Astrocyte of the spinal cord (primary cell): Measurements from ENCODE around the gene SNX25.

Experiments
- DNase-seq: peaks from one replicate; pipeline ENCODE4 v3.0.0; 2011; ENCODE audit warnings: low read depth, low spot score
- H3K4me3 ChIP-seq: 2 replicates; pipeline ENCODE4 v1.5.1; 2011; ENCODE audit warnings: low read depth, mild to moderate bottlenecking, low read length, moderate library complexity
- in situ Hi-C: cut with HindIII; loops from 2 replicates; pipeline ENCODE4 v1.10.0; 2017; ENCODE audit warnings: low sequenced_read_pairs
- TF ChIP-seq, protein P1 (sequence below): IDR thresholded peaks from 2 replicates; pipeline ENCODE4 v1.5.1; 2012; ENCODE audit warnings: low read depth, mild to moderate bottlenecking, low read length, inconsistent platforms

The SNX25 gene

DNA sequence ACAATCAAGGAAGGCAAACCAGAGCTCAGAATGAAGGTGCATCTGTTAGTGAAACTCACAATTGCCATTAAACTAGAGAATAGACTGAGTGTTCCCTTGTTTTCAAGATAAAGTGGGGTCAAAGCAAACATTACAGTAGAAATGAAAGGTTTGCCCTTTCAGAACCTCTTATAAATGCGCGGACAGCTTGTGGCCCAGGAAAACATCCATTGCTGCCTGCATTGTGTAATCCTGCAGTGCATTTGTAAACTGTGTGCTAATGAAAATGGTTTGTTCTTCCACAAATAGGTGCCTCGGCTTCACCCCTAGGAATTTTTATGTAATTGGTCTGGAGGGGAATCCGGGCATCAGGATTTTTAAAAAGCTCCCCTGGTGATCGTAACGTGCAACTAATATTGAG lies 62.8 kb downstream of the SNX25 start:
- H3K4me3 ChIP-seq, result no peak overlapping the region
- in situ Hi-C loops, result no loop called here
- DNase-seq, result no peak
- TF ChIP-seq, protein P1, sequence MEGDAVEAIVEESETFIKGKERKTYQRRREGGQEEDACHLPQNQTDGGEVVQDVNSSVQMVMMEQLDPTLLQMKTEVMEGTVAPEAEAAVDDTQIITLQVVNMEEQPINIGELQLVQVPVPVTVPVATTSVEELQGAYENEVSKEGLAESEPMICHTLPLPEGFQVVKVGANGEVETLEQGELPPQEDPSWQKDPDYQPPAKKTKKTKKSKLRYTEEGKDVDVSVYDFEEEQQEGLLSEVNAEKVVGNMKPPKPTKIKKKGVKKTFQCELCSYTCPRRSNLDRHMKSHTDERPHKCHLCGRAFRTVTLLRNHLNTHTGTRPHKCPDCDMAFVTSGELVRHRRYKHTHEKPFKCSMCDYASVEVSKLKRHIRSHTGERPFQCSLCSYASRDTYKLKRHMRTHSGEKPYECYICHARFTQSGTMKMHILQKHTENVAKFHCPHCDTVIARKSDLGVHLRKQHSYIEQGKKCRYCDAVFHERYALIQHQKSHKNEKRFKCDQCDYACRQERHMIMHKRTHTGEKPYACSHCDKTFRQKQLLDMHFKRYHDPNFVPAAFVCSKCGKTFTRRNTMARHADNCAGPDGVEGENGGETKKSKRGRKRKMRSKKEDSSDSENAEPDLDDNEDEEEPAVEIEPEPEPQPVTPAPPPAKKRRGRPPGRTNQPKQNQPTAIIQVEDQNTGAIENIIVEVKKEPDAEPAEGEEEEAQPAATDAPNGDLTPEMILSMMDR, result no peak

GRCh38 chr4:185275501-185275900 lies 66.1 kb downstream of the SNX25 start:
- in situ Hi-C loops, result no loop called here
- no peak overlapping the region for H3K4me3 ChIP-seq
- no peak for DNase-seq
- TF ChIP-seq, protein P1, result no peak

DNA sequence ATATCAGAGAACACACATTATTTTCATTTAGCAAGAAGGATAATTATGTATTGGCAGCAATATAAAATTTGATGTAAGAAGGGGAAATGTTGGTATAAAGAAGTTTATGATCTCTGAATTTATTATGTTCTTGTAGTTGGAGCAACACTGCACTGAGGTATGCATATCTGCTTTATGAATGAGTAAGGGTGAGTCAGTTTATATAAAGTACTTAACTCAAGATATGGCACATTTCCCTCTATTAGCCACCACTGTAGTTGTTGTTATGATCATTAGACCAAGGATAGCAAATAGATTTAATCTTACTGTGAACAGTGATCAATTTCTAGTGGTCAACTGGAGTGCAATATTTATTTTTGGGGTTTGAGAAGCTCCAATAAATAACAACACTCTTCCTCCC lies 66.6 kb downstream of the SNX25 start:
- DNase-seq, result peak; percentile 47
- TF ChIP-seq, protein P1, result no peak
- in situ Hi-C loops, result no loop called here
- H3K4me3 ChIP-seq, result no peak overlapping the region

DNA sequence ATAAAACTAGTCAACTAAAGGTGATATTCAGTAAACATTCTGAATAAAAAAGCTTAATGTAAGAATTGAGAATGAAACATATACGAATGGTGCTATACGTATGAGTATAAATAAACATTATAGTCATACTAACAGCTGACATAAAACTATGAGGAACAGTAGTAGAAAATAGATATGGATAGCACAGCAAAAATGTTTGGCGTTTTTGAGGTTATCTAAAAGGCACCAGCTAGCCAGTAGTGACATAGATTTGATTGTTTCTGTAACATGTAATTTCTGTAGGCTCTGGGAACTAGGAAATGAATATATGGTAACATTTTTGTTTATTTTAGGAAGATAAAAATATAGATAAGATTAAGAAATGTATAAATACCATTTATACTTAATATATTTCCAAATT lies 69.3 kb downstream of the SNX25 start:
- TF ChIP-seq, protein P1, result no peak
- no peak for DNase-seq
- in situ Hi-C loops, result no loop called here
- H3K4me3 ChIP-seq, result no peak overlapping the region

DNA sequence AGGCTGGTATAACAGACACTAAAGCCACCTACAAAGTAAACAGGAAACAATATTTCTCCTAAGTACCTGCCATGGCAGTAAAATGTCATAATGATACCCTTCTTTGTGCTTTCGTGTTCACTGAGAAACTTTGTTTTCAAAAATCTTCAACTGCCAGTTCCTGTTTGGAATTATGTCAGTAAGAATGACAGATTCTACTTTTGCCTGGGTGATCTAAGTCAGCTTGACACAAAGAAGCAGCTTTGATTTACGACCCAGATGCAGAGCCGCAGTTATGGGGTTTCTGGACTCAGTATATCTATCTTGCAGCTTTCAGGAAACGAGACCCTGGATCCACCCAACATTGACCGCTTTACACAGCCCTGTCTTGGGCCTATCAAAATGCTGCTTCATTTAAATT lies 71.2 kb downstream of the SNX25 start:
- no peak for DNase-seq
- TF ChIP-seq, protein P1, result no peak
- in situ Hi-C loops, result no loop called here
- no peak overlapping the region for H3K4me3 ChIP-seq

- in situ Hi-C loops, result no loop called here
- peak; percentile 43 for DNase-seq
- TF ChIP-seq, protein P1, result peak; percentile 8
- H3K4me3 ChIP-seq, result no peak overlapping the region
Observed at GRCh38 chr4:185282968-185283367, 73.6 kb downstream of the SNX25 start.

GRCh38 chr4:185283723-185284122 lies 74.3 kb downstream of the SNX25 start:
- H3K4me3 ChIP-seq, result no peak overlapping the region
- in situ Hi-C loops, result no loop called here
- TF ChIP-seq, protein P1, result no peak
- peak; percentile 67 for DNase-seq
